ENCODE measurements around the gene ZNF789.

The ZNF789 gene

GRCh38 chr7:99457050-99457649 lies 15.5 kb upstream of the ZNF789 start:
- no peak overlapping the region for H3K27ac ChIP-seq
- DNase-seq (ENCODE audit: low read depth, low spot score): no peak

- no peak overlapping the region for H3K27ac ChIP-seq
- no peak for DNase-seq (ENCODE audit: low read depth, low spot score)
Measured at GRCh38 chr7:99457650-99458493, 14.8 kb upstream of the ZNF789 start.

GRCh38 chr7:99459087-99459486 lies 13.6 kb upstream of the ZNF789 start:
- DNase-seq (ENCODE audit: low read depth, low spot score): no peak
- H3K27ac ChIP-seq: no peak overlapping the region

- H3K27ac ChIP-seq: peak overlapping the region; percentile 58
- peak; percentile 20 for DNase-seq (ENCODE audit: low read depth, low spot score)
Measured at GRCh38 chr7:99460651-99461050, 12.0 kb upstream of the ZNF789 start.

- DNase-seq (ENCODE audit: low read depth, low spot score): no peak
- H3K27ac ChIP-seq: peak overlapping the region; percentile 58
Measured at GRCh38 chr7:99461221-99461620, 11.5 kb upstream of the ZNF789 start.

- H3K27ac ChIP-seq: peak overlapping the region; percentile 70
- no peak for DNase-seq (ENCODE audit: low read depth, low spot score)
Measured at GRCh38 chr7:99465421-99465768, 7.3 kb upstream of the ZNF789 start.

GRCh38 chr7:99468336-99468918 lies 4.3 kb upstream of the ZNF789 start:
- H3K27ac ChIP-seq: no peak overlapping the region
- DNase-seq (ENCODE audit: low read depth, low spot score): no peak

GRCh38 chr7:99469381-99470065 lies 3.2 kb upstream of the ZNF789 start:
- DNase-seq (ENCODE audit: low read depth, low spot score): no peak
- H3K27ac ChIP-seq: no peak overlapping the region

GRCh38 chr7:99473315-99473596 lies 566 bp downstream of the ZNF789 start:
- peak overlapping the region; percentile 87 for H3K27ac ChIP-seq
- peak; percentile 51 for DNase-seq (ENCODE audit: low read depth, low spot score)

- DNase-seq (ENCODE audit: low read depth, low spot score): no peak
- H3K27ac ChIP-seq: no peak overlapping the region
Measured at GRCh38 chr7:99476107-99476506, 3.4 kb downstream of the ZNF789 start.

GRCh38 chr7:99478464-99479440 lies 6.1 kb downstream of the ZNF789 start:
- DNase-seq (ENCODE audit: low read depth, low spot score): no peak
- H3K27ac ChIP-seq: no peak overlapping the region

GRCh38 chr7:99485094-99485493 lies 12.4 kb downstream of the ZNF789 start:
- peak overlapping the region; percentile 46 for H3K27ac ChIP-seq
- DNase-seq (ENCODE audit: low read depth, low spot score): no peak

GRCh38 chr7:99489235-99489634 lies 16.5 kb downstream of the ZNF789 start:
- no peak for DNase-seq (ENCODE audit: low read depth, low spot score)
- no peak overlapping the region for H3K27ac ChIP-seq

GRCh38 chr7:99490878-99491277 lies 18.2 kb downstream of the ZNF789 start:
- H3K27ac ChIP-seq: no peak overlapping the region

GRCh38 chr7:99493823-99494222 lies 21.1 kb downstream of the ZNF789 start:
- no peak overlapping the region for H3K27ac ChIP-seq
- DNase-seq (ENCODE audit: low read depth, low spot score): no peak

More at GRCh38 chr7:99490878-99491277, 18.2 kb downstream of the ZNF789 start:
- DNase-seq (ENCODE audit: low read depth, low spot score): no peak

GRCh38 chr7:99497766-99498545 lies 25.3 kb downstream of the ZNF789 start:
- DNase-seq (ENCODE audit: low read depth, low spot score): no peak
- H3K27ac ChIP-seq: no peak overlapping the region

GRCh38 chr7:99498546-99498944 lies 25.9 kb downstream of the ZNF789 start:
- H3K27ac ChIP-seq: peak overlapping the region; percentile 91
- no peak for DNase-seq (ENCODE audit: low read depth, low spot score)

GRCh38 chr7:99499371-99499720 lies 26.7 kb downstream of the ZNF789 start:
- DNase-seq (ENCODE audit: low read depth, low spot score): no peak
- H3K27ac ChIP-seq: peak overlapping the region; percentile 91

Measured in epithelial cell of prostate (primary cell).